22Rv1 (cell line): ENCODE data around the gene CFAP92.

Source experiments
- ZFX ChIP-seq: fragments of 450-650 bp; IDR thresholded peaks from 2 replicates; pipeline ENCODE4 v1.6.1; 2017; ENCODE audit warnings: antibody characterized with exemption, borderline replicate concordance
- TF ChIP-seq, protein P1 (sequence below): fragments of 450-650 bp; IDR thresholded peaks from 2 replicates; pipeline ENCODE4 v1.5.1; 2017; ENCODE audit warnings: mild to moderate bottlenecking

DNA sequence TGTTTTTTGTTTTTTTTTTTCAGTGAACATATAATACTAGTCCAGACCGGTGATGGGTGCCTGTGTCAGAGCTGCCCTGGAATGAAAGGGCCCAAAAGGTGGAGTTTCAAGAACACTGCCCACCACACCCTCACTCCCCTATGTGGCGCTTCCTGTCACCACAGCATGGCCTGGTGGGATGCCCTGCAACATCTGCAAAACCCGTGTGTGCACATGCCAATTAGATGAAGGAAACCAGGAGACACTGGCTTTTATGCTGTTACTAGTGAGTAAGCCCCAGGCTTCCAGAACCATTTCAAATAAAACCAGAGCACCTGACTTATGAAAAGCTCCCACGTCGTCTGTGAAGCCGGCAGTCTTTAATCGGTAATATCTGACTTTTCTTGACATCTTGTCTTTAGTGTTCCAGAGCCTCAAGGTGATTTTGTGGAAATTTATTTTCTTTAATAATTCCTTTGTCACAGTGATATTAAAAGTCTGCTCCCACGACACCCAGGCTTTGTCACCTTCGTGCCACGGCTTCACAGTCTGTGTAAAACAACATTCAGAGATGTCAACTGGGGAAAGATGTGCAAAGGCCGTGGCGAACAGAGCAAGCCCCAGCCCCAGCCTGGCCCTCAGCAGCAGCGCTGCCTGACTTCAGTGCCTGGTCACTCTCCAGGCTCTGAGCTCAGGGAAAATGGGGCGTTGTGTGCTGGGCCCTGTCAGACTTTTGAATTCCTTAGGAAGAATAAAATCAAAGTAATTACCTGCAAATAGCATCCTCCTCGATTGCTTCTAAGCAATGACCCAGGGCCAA is 6.4 kb downstream of the CFAP92 start:
- no peak for TF ChIP-seq ZFX
- TF ChIP-seq, protein P1, sequence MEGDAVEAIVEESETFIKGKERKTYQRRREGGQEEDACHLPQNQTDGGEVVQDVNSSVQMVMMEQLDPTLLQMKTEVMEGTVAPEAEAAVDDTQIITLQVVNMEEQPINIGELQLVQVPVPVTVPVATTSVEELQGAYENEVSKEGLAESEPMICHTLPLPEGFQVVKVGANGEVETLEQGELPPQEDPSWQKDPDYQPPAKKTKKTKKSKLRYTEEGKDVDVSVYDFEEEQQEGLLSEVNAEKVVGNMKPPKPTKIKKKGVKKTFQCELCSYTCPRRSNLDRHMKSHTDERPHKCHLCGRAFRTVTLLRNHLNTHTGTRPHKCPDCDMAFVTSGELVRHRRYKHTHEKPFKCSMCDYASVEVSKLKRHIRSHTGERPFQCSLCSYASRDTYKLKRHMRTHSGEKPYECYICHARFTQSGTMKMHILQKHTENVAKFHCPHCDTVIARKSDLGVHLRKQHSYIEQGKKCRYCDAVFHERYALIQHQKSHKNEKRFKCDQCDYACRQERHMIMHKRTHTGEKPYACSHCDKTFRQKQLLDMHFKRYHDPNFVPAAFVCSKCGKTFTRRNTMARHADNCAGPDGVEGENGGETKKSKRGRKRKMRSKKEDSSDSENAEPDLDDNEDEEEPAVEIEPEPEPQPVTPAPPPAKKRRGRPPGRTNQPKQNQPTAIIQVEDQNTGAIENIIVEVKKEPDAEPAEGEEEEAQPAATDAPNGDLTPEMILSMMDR = no peak
